ENCODE results near the gene ACER3. TPM values are rescaled to one million over a fixed set of nuclear protein-coding genes. Genes with fewer than 3 reads are reported as not detected.
"Not testable (repeated sequence)": the region's sequence is repeated elsewhere in the genome, so short reads cannot be mapped to it uniquely, and the experiment has no call there.

The ACER3 gene
- total RNA-seq, 1 donor from 2014 or later: 11.8 TPM

DNA sequence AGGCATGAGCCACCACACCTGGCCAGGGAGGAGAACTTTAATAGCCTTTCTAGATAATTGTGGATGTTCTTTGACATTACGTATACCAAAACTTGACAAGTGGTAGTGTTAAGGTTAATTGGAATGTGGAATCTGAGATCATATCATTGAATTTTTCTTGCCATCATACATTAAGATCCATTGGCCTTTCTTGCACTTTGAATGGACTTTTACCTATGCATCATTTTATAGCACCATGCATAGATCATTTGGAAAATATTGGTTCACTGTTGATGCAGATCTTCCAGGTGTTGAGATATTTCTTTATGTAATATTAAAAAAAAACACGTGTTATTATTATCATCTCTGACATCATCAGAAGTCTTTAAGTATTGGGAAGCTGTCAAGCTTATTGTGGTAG is 36.5 kb downstream of the ACER3 start:
- Mint-ChIP-seq H3K9me3 (no peaks in the 10 kb centered on the region), H3K4me3 (no peak overlapping the region), H3K36me3 (ENCODE audit: low read depth) (peaks cover 4% of the 10 kb centered on the region), H3K4me1 (no peaks in the 10 kb centered on the region), H3K27ac (no peak overlapping the region), H3K27me3 (no peaks in the 10 kb centered on the region)
- DNase-seq (no peak), ATAC-seq (ENCODE audit: low read depth) (no peak)
- CTCF ChIA-PET: no interaction called here
- TF ChIP-seq, protein P1, sequence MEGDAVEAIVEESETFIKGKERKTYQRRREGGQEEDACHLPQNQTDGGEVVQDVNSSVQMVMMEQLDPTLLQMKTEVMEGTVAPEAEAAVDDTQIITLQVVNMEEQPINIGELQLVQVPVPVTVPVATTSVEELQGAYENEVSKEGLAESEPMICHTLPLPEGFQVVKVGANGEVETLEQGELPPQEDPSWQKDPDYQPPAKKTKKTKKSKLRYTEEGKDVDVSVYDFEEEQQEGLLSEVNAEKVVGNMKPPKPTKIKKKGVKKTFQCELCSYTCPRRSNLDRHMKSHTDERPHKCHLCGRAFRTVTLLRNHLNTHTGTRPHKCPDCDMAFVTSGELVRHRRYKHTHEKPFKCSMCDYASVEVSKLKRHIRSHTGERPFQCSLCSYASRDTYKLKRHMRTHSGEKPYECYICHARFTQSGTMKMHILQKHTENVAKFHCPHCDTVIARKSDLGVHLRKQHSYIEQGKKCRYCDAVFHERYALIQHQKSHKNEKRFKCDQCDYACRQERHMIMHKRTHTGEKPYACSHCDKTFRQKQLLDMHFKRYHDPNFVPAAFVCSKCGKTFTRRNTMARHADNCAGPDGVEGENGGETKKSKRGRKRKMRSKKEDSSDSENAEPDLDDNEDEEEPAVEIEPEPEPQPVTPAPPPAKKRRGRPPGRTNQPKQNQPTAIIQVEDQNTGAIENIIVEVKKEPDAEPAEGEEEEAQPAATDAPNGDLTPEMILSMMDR (IDR thresholded peaks at IDR 0.05): no peak
- intact Hi-C loops (cut with micrococcal nuclease): no loop called here
- POLR2A ChIA-PET: no interaction called here

DNA sequence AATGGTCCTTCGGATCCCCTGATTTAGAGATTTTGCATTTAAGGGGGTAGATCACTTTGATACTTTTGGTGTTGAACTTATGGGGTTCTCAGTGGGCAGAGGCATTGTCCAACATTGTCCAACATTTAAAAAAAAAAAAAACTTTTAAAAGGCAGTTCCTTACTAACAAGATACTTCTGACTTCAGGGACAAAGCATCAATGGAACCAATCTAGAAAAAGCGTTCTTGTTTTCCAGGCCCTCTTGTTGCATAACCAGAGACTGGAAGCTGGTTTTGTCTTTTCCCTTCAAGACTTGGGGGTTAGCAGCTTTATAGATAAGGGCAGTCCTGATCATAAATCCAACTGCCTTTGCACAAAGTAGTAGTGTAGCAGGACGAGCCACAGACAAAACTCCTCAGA is 40.4 kb downstream of the ACER3 start:
- no peak for DNase-seq
- TF ChIP-seq, protein P1 (IDR thresholded peaks at IDR 0.05): no peak
- Mint-ChIP-seq H3K4me3 (no peak overlapping the region), H3K4me1 (no peaks in the 10 kb centered on the region), H3K36me3 (ENCODE audit: low read depth) (peaks cover 6% of the 10 kb centered on the region), H3K9me3 (peaks cover 3% of the 10 kb centered on the region), H3K27me3 (no peaks in the 10 kb centered on the region), H3K27ac (no peak overlapping the region)
- ChIA-PET CTCF (no interaction called here), POLR2A (no interaction called here)
- ATAC-seq (ENCODE audit: low read depth): no peak
- intact Hi-C loops (cut with micrococcal nuclease): no loop called here

DNA sequence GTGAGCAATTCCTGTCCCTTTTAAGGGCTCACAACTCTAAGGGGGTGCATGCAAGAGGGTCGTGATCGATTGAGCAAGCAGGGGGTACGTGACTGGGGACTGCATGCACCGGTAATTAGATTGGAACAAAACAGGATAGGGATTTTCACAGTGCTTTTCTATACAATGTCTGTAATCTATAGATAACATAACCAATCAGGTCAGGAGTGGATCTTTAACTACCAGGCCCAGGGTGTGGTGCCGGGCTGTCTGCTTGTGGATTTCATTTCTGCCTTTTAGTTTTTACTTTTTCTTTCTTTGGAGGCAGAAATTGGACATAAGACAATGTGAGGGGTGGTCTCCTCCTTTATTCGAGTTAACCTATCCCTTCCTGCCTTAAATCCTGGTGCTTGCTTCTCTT is 40.9 kb downstream of the ACER3 start:
- DNase-seq; intact Hi-C loops (cut with micrococcal nuclease); H3K36me3 Mint-ChIP-seq (ENCODE audit: low read depth); H3K27ac Mint-ChIP-seq; H3K27me3 Mint-ChIP-seq; H3K4me1 Mint-ChIP-seq; POLR2A ChIA-PET; CTCF ChIA-PET; H3K4me3 Mint-ChIP-seq; H3K9me3 Mint-ChIP-seq; ATAC-seq (ENCODE audit: low read depth): not testable (repeated sequence)

DNA sequence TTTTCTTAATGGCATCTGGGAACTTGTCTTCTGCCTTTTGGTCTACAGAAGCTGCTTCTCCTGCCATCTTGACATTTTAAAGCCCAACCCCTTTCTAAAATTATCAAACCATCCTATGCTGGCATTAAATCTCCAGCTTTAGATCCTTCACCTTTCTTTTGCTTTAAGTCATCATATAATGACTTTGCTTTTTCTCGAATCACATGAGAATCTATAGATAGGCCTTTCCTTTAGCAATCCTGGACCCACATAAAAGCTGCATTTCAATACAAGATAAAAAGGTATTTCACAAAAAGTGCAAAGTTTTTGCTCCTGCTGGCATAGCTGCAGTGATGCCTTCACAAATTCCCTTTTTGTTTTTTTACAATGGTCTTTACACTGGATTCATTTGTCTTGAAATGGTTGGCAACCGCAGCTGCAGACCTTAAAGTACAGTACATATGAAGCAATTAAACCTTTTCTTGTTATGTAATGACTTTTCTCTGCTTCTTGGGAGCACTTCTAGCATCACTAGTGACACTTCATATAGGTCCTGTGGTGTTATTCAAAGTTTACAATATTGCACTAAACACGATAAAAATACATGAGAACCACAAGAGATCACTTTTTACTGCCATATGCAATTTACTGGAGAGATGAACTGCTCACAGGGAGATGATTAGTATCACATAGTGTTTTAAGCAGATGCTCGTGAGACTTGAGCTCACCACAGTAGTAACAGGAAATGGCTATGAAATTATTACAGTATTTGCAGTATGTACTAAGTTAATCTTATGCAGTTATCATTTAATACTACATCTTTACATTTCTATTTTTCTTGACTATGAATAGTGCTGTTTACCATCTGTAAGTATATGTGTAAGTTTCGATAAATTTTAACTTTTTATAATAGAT is 41.6 kb downstream of the ACER3 start:
- H3K27ac Mint-ChIP-seq: no peak overlapping the region
- H3K36me3 Mint-ChIP-seq (ENCODE audit: low read depth): peaks cover 14% of the 10 kb centered on the region
- H3K4me1 Mint-ChIP-seq: no peaks in the 10 kb centered on the region
- H3K27me3 Mint-ChIP-seq: no peaks in the 10 kb centered on the region
- peaks cover 6% of the 10 kb centered on the region for H3K9me3 Mint-ChIP-seq
- TF ChIP-seq, protein P1 (IDR thresholded peaks at IDR 0.05): no peak
- intact Hi-C loops (cut with micrococcal nuclease): no loop called here
- DNase-seq (no peak), ATAC-seq (ENCODE audit: low read depth) (no peak)
- H3K4me3 Mint-ChIP-seq: no peak overlapping the region
- ChIA-PET CTCF (interaction anchor here (0.6 kb wide), 1 partner anchor 16 kb away, joined by 4 read pairs; no protein-coding TSS in a partner anchor), POLR2A (no interaction called here)

DNA sequence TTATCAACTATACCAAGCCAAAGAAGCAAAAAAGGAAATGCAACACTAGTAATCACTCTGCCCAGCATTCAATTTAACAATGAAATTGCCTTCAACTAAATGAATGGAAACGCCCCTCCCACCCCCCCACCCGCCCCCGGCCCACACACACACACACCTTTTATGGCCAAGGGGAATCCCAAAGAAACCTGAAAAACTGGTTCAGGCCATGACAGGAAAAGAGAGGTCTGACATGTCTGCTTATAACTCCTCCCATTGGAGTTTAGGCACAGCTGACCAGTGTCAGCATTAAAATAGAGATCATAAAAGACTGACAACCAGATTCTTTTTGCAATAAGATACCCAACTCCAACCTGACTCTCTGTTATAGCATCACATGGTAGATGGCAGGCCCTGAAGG is 42.6 kb downstream of the ACER3 start:
- POLR2A ChIA-PET: no interaction called here
- no peak overlapping the region for H3K27ac Mint-ChIP-seq
- CTCF ChIA-PET: no interaction called here
- ATAC-seq (ENCODE audit: low read depth): no peak
- peaks cover 6% of the 10 kb centered on the region for H3K9me3 Mint-ChIP-seq
- no peaks in the 10 kb centered on the region for H3K4me1 Mint-ChIP-seq
- H3K27me3 Mint-ChIP-seq: no peaks in the 10 kb centered on the region
- H3K4me3 Mint-ChIP-seq: no peak overlapping the region
- intact Hi-C loops (cut with micrococcal nuclease): no loop called here
- peaks cover 12% of the 10 kb centered on the region for H3K36me3 Mint-ChIP-seq (ENCODE audit: low read depth)
- no peak for DNase-seq
- TF ChIP-seq, protein P1 (IDR thresholded peaks at IDR 0.05): no peak

Data from activated B cell treated with CpG ODN at 0.5 μM for 24 hours (primary cell).